HCT116 (cell line): ENCODE results near the gene IL17C. TPM values are rescaled to one million over a fixed set of nuclear protein-coding genes. Genes with fewer than 3 reads are reported as not detected.
"Not testable (repeated sequence)": the region's sequence is repeated elsewhere in the genome, so short reads cannot be mapped to it uniquely, and the experiment has no call there.

ENCODE experiments used
- ATAC-seq: fragments of 200-7000 bp; cut with Tn5 transposase; 2 replicates; pipeline ENCODE4 v1.9.1; 2020; ENCODE audit warnings: mild to moderate bottlenecking, moderate library complexity
- BruUV-seq: library from RNA; stranded (reverse); fragments of 400-500 nt; replicated peaks from 2 replicates; lab custom pipeline; 2021; lab: Mats Ljungman, UMichigan
- CTCF ChIA-PET: fragments of 300-600 bp; sonication (Branson Sonifier 250); formaldehyde crosslinking; loops from one replicate; lab custom pipeline; 2021; ENCODE audit warnings: antibody characterized with exemption; lab: Charles Lee
- POLR2A ChIA-PET: fragments of 300-600, 350-600 bp; sonication (Branson Sonifier 250); formaldehyde crosslinking; loops from one replicate; lab custom pipeline; 2021; ENCODE audit warnings: antibody characterized with exemption; lab: Charles Lee
- RAD21 ChIA-PET, 2 experiments: fragments of 300-600 bp; sonication (Branson Sonifier 250); formaldehyde crosslinking; loops; one replicate each; lab custom pipeline; 2023; ENCODE audit warnings: low total read pairs in 2 of 2; ENCODE audit not compliant: uncharacterized antibody in 2 of 2, unreplicated experiment in 2 of 2, low non-redundant PET in 1 of 2; lab: Charles Lee
- DNase-seq: peaks from one replicate; pipeline ENCODE4 v3.0.0-alpha.2; 2010; ENCODE audit warnings: low read depth, low spot score
- H2AFZ ChIP-seq: fragments of 200-600 bp; shearing (Covaris generic), sonication (generic); 2 replicates; pipeline ENCODE4 v1.6.1; 2017; ENCODE audit warnings: low read depth, mixed run types, mixed read lengths, antibody characterized with exemption, low read length; ENCODE audit not compliant: poor library complexity, severe bottlenecking
- H3K27ac ChIP-seq: 2 replicates; pipeline ENCODE4 v1.5.1; 2012; ENCODE audit warnings: low read depth, low read length
- H3K27me3 ChIP-seq: fragments of 200-600 bp; sonication (generic); 2 replicates; pipeline ENCODE4 v1.6.1; 2016; ENCODE audit warnings: mixed run types, low read length, mixed read lengths; ENCODE audit not compliant: insufficient read depth
- H3K36me3 ChIP-seq, 2 experiments: fragments of 200-500 bp in 1 of 2; fragments of 200-600 bp in 1 of 2; sonication (Bioruptor generic) in 1 of 2; sonication (generic) in 1 of 2; 2 replicates each; pipeline versions ENCODE4 v1.5.1 to v1.6.1; 2014 to 2016; ENCODE audit warnings: low read length in 2 of 2, inconsistent platforms in 1 of 2, mixed read lengths in 1 of 2, mixed run types in 1 of 2; ENCODE audit not compliant: insufficient read depth in 2 of 2, control insufficient read depth in 1 of 2
- H3K4me1 ChIP-seq, 2 experiments: fragments of 200-600 bp in 1 of 2; sonication (generic) in 1 of 2; 2 replicates each; pipeline versions ENCODE4 v1.5.1 to v1.6.1; 2012 to 2017; ENCODE audit warnings: low read length in 2 of 2, inconsistent platforms in 1 of 2, mild to moderate bottlenecking in 1 of 2, mixed read lengths in 1 of 2, mixed run types in 1 of 2, moderate library complexity in 1 of 2; ENCODE audit not compliant: insufficient read depth in 2 of 2, control insufficient read depth in 1 of 2
- H3K4me2 ChIP-seq: fragments of 200-600 bp; sonication (generic); 2 replicates; pipeline ENCODE4 v1.6.1; 2017; ENCODE audit warnings: mixed run types, low read length, mixed read lengths
- H3K4me3 ChIP-seq, 2 experiments: fragments of 200-600 bp in 1 of 2; sonication (generic) in 1 of 2; replicated peaks in 1 of 2; 2 replicates each; pipeline ENCODE4 v1.5.1; 2011 to 2016; ENCODE audit warnings: low read length in 2 of 2, control low read depth in 1 of 2, low read depth in 1 of 2, mild to moderate bottlenecking in 1 of 2, mixed read lengths in 1 of 2, mixed run types in 1 of 2
- H3K79me2 ChIP-seq: fragments of 200-600 bp; sonication (generic); 2 replicates; pipeline ENCODE4 v1.6.1; 2017; ENCODE audit warnings: mild to moderate bottlenecking, mixed run types, low read length, moderate library complexity, mixed read lengths; ENCODE audit not compliant: insufficient read depth
- H3K9ac ChIP-seq: fragments of 200-600 bp; sonication (generic); 2 replicates; pipeline ENCODE4 v1.6.1; 2016; ENCODE audit warnings: low read length, mixed read lengths
- H3K9me2 ChIP-seq: fragments of 200-600 bp; sonication (generic), shearing (Covaris generic); 2 replicates; pipeline ENCODE4 v1.6.1; 2017; ENCODE audit warnings: mixed run types, mild to moderate bottlenecking, moderate library complexity; ENCODE audit not compliant: insufficient read depth
- H3K9me3 ChIP-seq, 2 experiments: fragments of 200-500 bp in 1 of 2; fragments of 200-600 bp in 1 of 2; sonication (Bioruptor generic) in 1 of 2; sonication (generic) in 1 of 2; 2 replicates each; pipeline ENCODE4 v1.6.1; 2014 to 2017; ENCODE audit warnings: low read length in 2 of 2, mixed read lengths in 2 of 2, inconsistent platforms in 1 of 2, low read depth in 1 of 2, mild to moderate bottlenecking in 1 of 2, mixed run types in 1 of 2, moderate library complexity in 1 of 2; ENCODE audit not compliant: control insufficient read depth in 1 of 2, insufficient read depth in 1 of 2
- H4K20me1 ChIP-seq: fragments of 200-600 bp; sonication (generic), shearing (Covaris generic); 2 replicates; pipeline ENCODE4 v1.6.1; 2017; ENCODE audit warnings: mixed run types, mild to moderate bottlenecking, moderate library complexity; ENCODE audit not compliant: insufficient read depth
- CBX3 ChIP-seq: IDR thresholded peaks from 2 replicates; pipeline ENCODE4 v1.6.1; 2012; ENCODE audit warnings: low read depth
- EGR1 ChIP-seq: IDR thresholded peaks from 2 replicates; pipeline ENCODE4 v1.6.1; 2012; ENCODE audit warnings: low read depth
- ELF1 ChIP-seq: IDR thresholded peaks from 2 replicates; pipeline ENCODE4 v1.6.1; 2012; ENCODE audit warnings: low read depth, borderline replicate concordance
- EZH2 ChIP-seq: fragments of 200-600 bp; sonication (generic); IDR thresholded peaks from 2 replicates; pipeline ENCODE4 v1.6.1; 2017; ENCODE audit warnings: antibody characterized with exemption, mixed run types
- EZH2phosphoT487 ChIP-seq: fragments of 200-600 bp; IDR thresholded peaks from 2 replicates; pipeline ENCODE4 v1.6.1; 2018; ENCODE audit warnings: antibody characterized with exemption, borderline replicate concordance
- RAD21 ChIP-seq: IDR thresholded peaks from 2 replicates; pipeline ENCODE4 v1.6.1; 2012; ENCODE audit warnings: low read depth, mild to moderate bottlenecking
- REST ChIP-seq: IDR thresholded peaks from 2 replicates; pipeline ENCODE4 v1.6.1; 2012; ENCODE audit warnings: low read depth
- SIN3A ChIP-seq: IDR thresholded peaks from 2 replicates; pipeline ENCODE4 v1.6.1; 2012; ENCODE audit warnings: low read depth
- SRF ChIP-seq: IDR thresholded peaks from 2 replicates; pipeline ENCODE4 v1.6.1; 2012; ENCODE audit warnings: low read depth
- TCF7L2 ChIP-seq: IDR thresholded peaks from 2 replicates; pipeline ENCODE4 v1.7.0; 2011; ENCODE audit warnings: borderline replicate concordance, inconsistent platforms; ENCODE audit not compliant: insufficient read depth, insufficient read length; ENCODE audit errors: extremely low read depth
- YY1 ChIP-seq: IDR thresholded peaks from 2 replicates; pipeline ENCODE4 v1.6.1; 2011; ENCODE audit warnings: low read length, low read depth, moderate library complexity, mild to moderate bottlenecking; ENCODE audit not compliant: insufficient replicate concordance; ENCODE audit errors: extremely low read depth
- ZBTB33 ChIP-seq: IDR thresholded peaks from 2 replicates; pipeline ENCODE4 v1.6.1; 2011; ENCODE audit warnings: mild to moderate bottlenecking, low read length, moderate library complexity; ENCODE audit not compliant: insufficient replicate concordance; ENCODE audit errors: extremely low read depth
- ZFX ChIP-seq: fragments of 450-650 bp; IDR thresholded peaks from 2 replicates; pipeline ENCODE4 v1.6.1; 2017
- ZNF274 ChIP-seq: fragments of 200-500 bp; sonication (Bioruptor generic); IDR thresholded peaks from 2 replicates; pipeline ENCODE4 v1.6.1; 2014; ENCODE audit warnings: mild to moderate bottlenecking, low read depth, low read length, inconsistent platforms
- intact Hi-C: fragments of 100-400 bp; cut with micrococcal nuclease; formaldehyde crosslinking; loops from 2 replicates; pipeline ENCODE4 v1.10.0; 2022
- total RNA-seq: library from RNA; stranded (reverse); gene quantifications from one replicate; pipeline ENCODE4 v1.2.1, GENCODE V29; 2021; ENCODE audit not compliant: unreplicated experiment

The IL17C gene
- total RNA-seq, 1 experiment from 2014 or later, result not detected

- DNase-seq (no peak), ATAC-seq (no peak)
- intact Hi-C loops, result no loop called here
- Histone ChIP-seq H4K20me1 (no peaks in the 10 kb centered on the region), H3K9ac (no peak overlapping the region), H3K4me2 (no peak overlapping the region), H3K4me1 (peaks cover 4 to 14% of the 10 kb centered on the region in 2 experiments; a peak in 3 of 4 replicates), H3K27me3 (no peaks in the 10 kb centered on the region), H3K36me3 (no peaks in the 10 kb centered on the region), H3K27ac (no peak overlapping the region), H3K4me3 (no peak overlapping the region), H3K9me2 (no peaks in the 10 kb centered on the region), H3K79me2 (peaks cover 10% of the 10 kb centered on the region; the same call in 1 of the 2 replicates), H3K9me3 (no peaks in the 10 kb centered on the region), H2AFZ (no peak overlapping the region)
- TF ChIP-seq RAD21, result no peak
- no peak for TF ChIP-seq SIN3A
- TF ChIP-seq ELF1, result no peak
- no peak for TF ChIP-seq EZH2phosphoT487
- no peak for TF ChIP-seq ZNF274
- no peak for TF ChIP-seq CBX3
- TF ChIP-seq ZBTB33, result no peak
- TF ChIP-seq ZFX, result no peak; the same call in 1 of the 2 replicates
- no peak for TF ChIP-seq SRF
- TF ChIP-seq YY1, result no peak
- TF ChIP-seq EGR1, result no peak
- TF ChIP-seq TCF7L2, result no peak
- no peak for TF ChIP-seq REST
- TF ChIP-seq EZH2, result no peak
- POLR2A ChIA-PET, result no interaction called here
- CTCF ChIA-PET, result no interaction called here
- BruUV-seq, result no TSS peak
- RAD21 ChIA-PET, result no interaction called here
Measured at GRCh38 chr16:88667461-88667860, 29.1 kb downstream of the IL17C start.

- CTCF ChIA-PET, result interaction anchor here (1.0 to 1.2 kb wide), 2 partner anchors 11 to 68 kb away, joined by 3 read pairs; no protein-coding TSS in a partner anchor
Measured at GRCh38 chr16:88669493-88669892, 31.1 kb downstream of the IL17C start.

More at GRCh38 chr16:88669493-88669892, 31.1 kb downstream of the IL17C start:
- RAD21 ChIA-PET, H4K20me1 ChIP-seq, BruUV-seq, ATAC-seq, POLR2A ChIA-PET, H3K9me2 ChIP-seq, H3K27ac ChIP-seq, H3K79me2 ChIP-seq, H3K4me2 ChIP-seq, H3K27me3 ChIP-seq, H3K9ac ChIP-seq, DNase-seq, H3K36me3 ChIP-seq, H3K4me1 ChIP-seq, H3K4me3 ChIP-seq, H2AFZ ChIP-seq, H3K9me3 ChIP-seq, intact Hi-C loops: not testable (repeated sequence)
